IMR-90 (cell line): ENCODE measurements around the gene NEFH. TPM values are rescaled to one million over a fixed set of nuclear protein-coding genes. Genes with fewer than 3 reads are reported as not detected.

Experiments used
- ATAC-seq: fragments of 200-7000 bp; cut with Tn5 transposase; 2 replicates; pipeline ENCODE4 v1.9.1; 2020; ENCODE audit warnings: low read depth, mild to moderate bottlenecking, moderate library complexity
- BruUV-seq: library from RNA; stranded (reverse); fragments of 400-500 nt; replicated peaks from 2 replicates; lab custom pipeline; 2021; lab: Mats Ljungman, UMichigan
- CTCF ChIA-PET: fragments of 300-600 bp; formaldehyde crosslinking; extraction: SDS; loops from one replicate; lab custom pipeline; 2021; ENCODE audit warnings: antibody characterized with exemption; lab: Yijun Ruan, JAX
- POLR2A ChIA-PET: fragments of 300-600 bp; sonication (Branson Sonifier 250); formaldehyde crosslinking; loops from one replicate; lab custom pipeline; 2022; ENCODE audit warnings: antibody characterized with exemption; ENCODE audit not compliant: unreplicated experiment; lab: Charles Lee
- DNase-seq: peaks from one replicate; pipeline ENCODE4 v3.0.0; 2013
- H2AFZ ChIP-seq: replicated peaks from 2 replicates; pipeline ENCODE3; 2013; ENCODE audit warnings: low read length, mild to moderate bottlenecking; ENCODE audit not compliant: poor library complexity
- H2AK5ac ChIP-seq: 2 replicates; pipeline ENCODE4 v1.6.1; 2013; ENCODE audit warnings: low read depth, low read length, inconsistent platforms
- H2AK9ac ChIP-seq: replicated peaks from 2 replicates; pipeline ENCODE3; 2013; ENCODE audit warnings: mild to moderate bottlenecking, low read depth, low read length, moderate library complexity; ENCODE audit not compliant: poor library complexity
- H2BK120ac ChIP-seq: 2 replicates; pipeline ENCODE4 v1.6.1; 2013; ENCODE audit warnings: low read depth, low read length, inconsistent platforms
- H2BK15ac ChIP-seq: 3 replicates; pipeline ENCODE4 v1.6.1; 2013; ENCODE audit warnings: low read depth, low read length, inconsistent platforms
- H2BK20ac ChIP-seq: 2 replicates; pipeline ENCODE4 v1.6.1; 2013; ENCODE audit warnings: low read depth, mild to moderate bottlenecking, inconsistent platforms, low read length, moderate library complexity
- H2BK5ac ChIP-seq: 2 replicates; pipeline ENCODE4 v1.6.1; 2013; ENCODE audit warnings: mild to moderate bottlenecking, low read depth, low read length, inconsistent platforms; ENCODE audit not compliant: poor library complexity, severe bottlenecking
- H3K14ac ChIP-seq: replicated peaks from 2 replicates; pipeline ENCODE4 v1.6.1; 2013; ENCODE audit warnings: low read depth, low read length, inconsistent platforms
- H3K18ac ChIP-seq: 2 replicates; pipeline ENCODE4 v1.6.1; 2013; ENCODE audit warnings: low read depth, low read length, control low read depth
- H3K23ac ChIP-seq: 2 replicates; pipeline ENCODE4 v1.6.1; 2013; ENCODE audit warnings: low read depth, low read length, inconsistent platforms
- H3K27ac ChIP-seq: 2 replicates; pipeline ENCODE4 v1.5.1; 2013; ENCODE audit warnings: mild to moderate bottlenecking, control low read depth, low read length; ENCODE audit not compliant: insufficient read depth
- H3K27me3 ChIP-seq: 2 replicates; pipeline ENCODE4 v1.6.1; 2013; ENCODE audit warnings: low read length; ENCODE audit not compliant: control insufficient read depth, insufficient read depth
- H3K36me3 ChIP-seq: 2 replicates; pipeline ENCODE4 v1.6.1; 2013; ENCODE audit warnings: low read length, mixed read lengths; ENCODE audit not compliant: control insufficient read depth, insufficient read depth
- H3K4ac ChIP-seq: 2 replicates; pipeline ENCODE4 v1.6.1; 2013; ENCODE audit warnings: low read depth, low read length, inconsistent platforms
- H3K4me1 ChIP-seq: 2 replicates; pipeline ENCODE4 v1.6.1; 2013; ENCODE audit warnings: low read length, mixed read lengths; ENCODE audit not compliant: control insufficient read depth, insufficient read depth
- H3K4me2 ChIP-seq: 2 replicates; pipeline ENCODE4 v1.6.1; 2013; ENCODE audit warnings: low read depth, mild to moderate bottlenecking, control low read depth, low read length, moderate library complexity
- H3K4me3 ChIP-seq: 2 replicates; pipeline ENCODE4 v1.5.1; 2013; ENCODE audit warnings: low read depth, mild to moderate bottlenecking, control low read depth, low read length, moderate library complexity; ENCODE audit not compliant: insufficient read depth
- H3K56ac ChIP-seq: 2 replicates; pipeline ENCODE4 v1.6.1; 2013; ENCODE audit warnings: low read length, inconsistent platforms; ENCODE audit not compliant: insufficient read depth; ENCODE audit errors: extremely low read depth
- H3K79me1 ChIP-seq, 2 experiments: 2 replicates each; pipeline ENCODE4 v1.6.1; 2013; ENCODE audit warnings: low read length in 2 of 2, inconsistent platforms in 1 of 2, low read depth in 1 of 2
- H3K9ac ChIP-seq: 2 replicates; pipeline ENCODE4 v1.6.1; 2013; ENCODE audit warnings: low read depth, low read length, control low read depth
- H3K9me1 ChIP-seq: 2 replicates; pipeline ENCODE4 v1.6.1; 2013; ENCODE audit warnings: low read length, inconsistent platforms; ENCODE audit not compliant: insufficient read depth
- H3K9me3 ChIP-seq: 2 replicates; pipeline ENCODE4 v1.6.1; 2013; ENCODE audit warnings: low read length; ENCODE audit not compliant: control insufficient read depth, insufficient read depth
- H4K20me1 ChIP-seq: 2 replicates; pipeline ENCODE4 v1.6.1; 2013; ENCODE audit warnings: low read length, inconsistent platforms; ENCODE audit not compliant: insufficient read depth
- H4K5ac ChIP-seq: 2 replicates; pipeline ENCODE4 v1.6.1; 2013; ENCODE audit warnings: mild to moderate bottlenecking, low read depth, low read length, control low read depth
- H4K8ac ChIP-seq, 2 experiments: 2 replicates each; pipeline ENCODE4 v1.6.1; 2013; ENCODE audit warnings: low read depth in 2 of 2, low read length in 2 of 2, control low read depth in 1 of 2, inconsistent platforms in 1 of 2
- H4K91ac ChIP-seq: 2 replicates; pipeline ENCODE4 v1.6.1; 2013; ENCODE audit warnings: low read depth, low read length, inconsistent platforms; ENCODE audit not compliant: insufficient read depth
- BHLHE40 ChIP-seq: fragments of 150-350 bp; IDR thresholded peaks from 2 replicates; pipeline ENCODE4 v1.6.1; 2016; ENCODE audit warnings: mild to moderate bottlenecking, low read depth, low read length
- CEBPB ChIP-seq: IDR thresholded peaks from 2 replicates; pipeline ENCODE4 v1.6.1; 2012; ENCODE audit warnings: low read depth, low read length, improper control_type of control experiment
- CHD1 ChIP-seq: IDR thresholded peaks from 2 replicates; pipeline ENCODE4 v1.6.1; 2012; ENCODE audit warnings: low read depth, low read length, improper control_type of control experiment
- CTCF ChIP-seq: conservative IDR thresholded peaks from 2 replicates; pipeline ENCODE4 v1.5.1; 2012; ENCODE audit warnings: mild to moderate bottlenecking, low read depth, low read length, improper control_type of control experiment
- FOS ChIP-seq: fragments of 150-350 bp; IDR thresholded peaks from 2 replicates; pipeline ENCODE4 v1.6.1; 2016; ENCODE audit warnings: low read depth, low read length
- MAFK ChIP-seq: IDR thresholded peaks from 2 replicates; pipeline ENCODE4 v1.6.1; 2012; ENCODE audit warnings: low read depth, low read length, improper control_type of control experiment
- MAZ ChIP-seq: IDR thresholded peaks from 2 replicates; pipeline ENCODE4 v1.6.1; 2012; ENCODE audit warnings: low read depth, mild to moderate bottlenecking, low read length, improper control_type of control experiment, moderate library complexity, borderline replicate concordance
- MXI1 ChIP-seq: IDR thresholded peaks from 2 replicates; pipeline ENCODE4 v1.6.1; 2012; ENCODE audit warnings: low read depth, mild to moderate bottlenecking, low read length, moderate library complexity, borderline replicate concordance
- NFE2L2 ChIP-seq: fragments of 150-350 bp; IDR thresholded peaks from 2 replicates; pipeline ENCODE4 v1.6.1; 2016; ENCODE audit warnings: low read depth, mild to moderate bottlenecking, low read length
- POLR2A ChIP-seq: IDR thresholded peaks from 2 replicates; pipeline ENCODE4 v1.6.1; 2012; ENCODE audit warnings: mild to moderate bottlenecking, low read depth, low read length
- RAD21 ChIP-seq: IDR thresholded peaks from 2 replicates; pipeline ENCODE4 v1.6.1; 2012; ENCODE audit warnings: low read length, improper control_type of control experiment
- RCOR1 ChIP-seq: IDR thresholded peaks from 2 replicates; pipeline ENCODE4 v1.6.1; 2012; ENCODE audit warnings: mild to moderate bottlenecking, low read length, improper control_type of control experiment; ENCODE audit not compliant: insufficient replicate concordance
- RFX5 ChIP-seq: IDR thresholded peaks from 2 replicates; pipeline ENCODE4 v1.8.0; 2012; ENCODE audit warnings: low read depth, mild to moderate bottlenecking, low read length, moderate library complexity
- SMC3 ChIP-seq: fragments of 150-350 bp; IDR thresholded peaks from 2 replicates; pipeline ENCODE4 v1.6.1; 2016; ENCODE audit warnings: low read depth, mild to moderate bottlenecking, antibody characterized with exemption, low read length, moderate library complexity
- USF2 ChIP-seq: fragments of 150-350 bp; IDR thresholded peaks from 2 replicates; pipeline ENCODE4 v1.6.1; 2017; ENCODE audit warnings: mild to moderate bottlenecking, antibody characterized with exemption, low read length, low read depth
- WGBS, 2 experiments: methylation state at CpG; one replicate each; pipeline versions ENCODE4 v1.1.5 to v1.1.7; 2013; ENCODE audit warnings: missing lambda C conversion rate in 2 of 2; ENCODE audit not compliant: insufficient read length in 1 of 2; ENCODE audit errors: extremely low coverage in 2 of 2; 5-methylcytosine and 5-hydroxymethylcytosine counted together
- dilution Hi-C: fragments of 300-500 bp; cut with HindIII; formaldehyde crosslinking; loops from one replicate; pipeline ENCODE4 v1.14.3; 2018; ENCODE audit warnings: low sequenced_read_pairs; ENCODE audit not compliant: unreplicated experiment
- in situ Hi-C: fragments of 300-500 bp; cut with MboI; formaldehyde crosslinking; loops from 3 replicates; pipeline ENCODE4 v1.14.3; 2019; ENCODE audit warnings: low sequenced_read_pairs, inconsistent platforms, mixed read lengths
- intact Hi-C: fragments of 100-400 bp; cut with micrococcal nuclease; formaldehyde crosslinking; loops from 2 replicates; pipeline ENCODE4 v1.10.0; 2022
- polyA plus RNA-seq, 3 experiments: library from polyadenylated mRNA; depleted of rRNA; stranded (reverse); fragments of >200 nt; gene quantifications; 2 replicates each; pipeline ENCODE4 v1.2.3, GENCODE V29; 2012; ENCODE audit warnings: low replicate concordance in 1 of 3
- total RNA-seq: library from RNA; depleted of rRNA; stranded (reverse); fragments of >200 nt; gene quantifications from 2 replicates; pipeline ENCODE4 v1.2.3, GENCODE V29; 2012
- TF ChIP-seq, protein P1 (sequence below): fragments of 150-350 bp; IDR thresholded peaks from 2 replicates; pipeline ENCODE4 v1.6.1; 2016; ENCODE audit warnings: low read depth, mild to moderate bottlenecking, low read length, moderate library complexity, borderline replicate concordance

The NEFH gene
- total and polyA plus RNA-seq, 2 of the 4 experiments (the other 2 are of a cell fraction), result 1.3 to 2.9 TPM

DNA sequence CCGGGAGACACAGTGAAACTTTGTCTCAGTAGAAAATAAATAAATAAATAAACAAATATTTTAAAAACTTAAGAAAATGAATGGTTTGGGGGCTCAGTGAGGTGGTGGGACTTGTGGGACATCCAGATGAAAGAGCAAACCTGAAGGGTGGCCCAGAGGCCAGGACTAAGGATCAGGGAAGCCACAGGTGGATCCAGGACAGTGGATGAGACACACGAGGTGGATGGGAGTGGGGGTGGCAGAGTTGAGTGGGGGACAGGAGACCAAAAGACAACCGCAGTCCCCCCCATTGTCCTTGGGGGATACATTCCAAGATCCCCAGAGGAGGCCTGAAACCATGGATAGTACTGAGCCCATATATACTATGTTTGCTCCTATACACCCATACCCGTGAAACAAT is 34.5 kb upstream of the NEFH start:
- ChIA-PET CTCF (no interaction called here), POLR2A (no interaction called here)
- H3K9me3 ChIP-seq, result no peaks in the 10 kb centered on the region
- no peak overlapping the region for H2BK5ac ChIP-seq
- no peak overlapping the region for H3K56ac ChIP-seq
- H3K4me1 ChIP-seq, result no peaks in the 10 kb centered on the region; the same call in 1 of the 2 replicates
- intact Hi-C loops (no loop called here), dilution Hi-C loops (no loop called here), in situ Hi-C loops (no loop called here)
- no peaks in the 10 kb centered on the region for H4K20me1 ChIP-seq
- H3K36me3 ChIP-seq, result no peaks in the 10 kb centered on the region
- H3K23ac ChIP-seq, result no peak overlapping the region
- no peak overlapping the region for H2AFZ ChIP-seq
- H3K18ac ChIP-seq, result no peak overlapping the region
- H3K9ac ChIP-seq, result no peak overlapping the region
- no peak overlapping the region for H3K27ac ChIP-seq
- peaks cover 21% of the 10 kb centered on the region for H3K27me3 ChIP-seq
- H3K14ac ChIP-seq, result no peak overlapping the region
- no peak overlapping the region for H3K4me3 ChIP-seq
- no peak for DNase-seq
- H2AK9ac ChIP-seq, result no peak overlapping the region
- H4K8ac ChIP-seq, result no peak overlapping the region
- H3K4me2 ChIP-seq, result no peak overlapping the region
- H4K91ac ChIP-seq, result no peak overlapping the region
- no peaks in the 10 kb centered on the region for H3K79me1 ChIP-seq
- H2AK5ac ChIP-seq, result no peak overlapping the region
- 100% methylated on average over 1 of the region's 4 CpGs; no CpG with 5 or more reads in 1 of the 2 experiments for WGBS, 2 experiments
- no peaks in the 10 kb centered on the region for H3K9me1 ChIP-seq
- H4K5ac ChIP-seq, result no peak overlapping the region
- no peak overlapping the region for H3K4ac ChIP-seq
- no TSS peak for BruUV-seq
- no peak overlapping the region for H2BK120ac ChIP-seq
- no peak for ATAC-seq
- TF ChIP-seq, protein P1, sequence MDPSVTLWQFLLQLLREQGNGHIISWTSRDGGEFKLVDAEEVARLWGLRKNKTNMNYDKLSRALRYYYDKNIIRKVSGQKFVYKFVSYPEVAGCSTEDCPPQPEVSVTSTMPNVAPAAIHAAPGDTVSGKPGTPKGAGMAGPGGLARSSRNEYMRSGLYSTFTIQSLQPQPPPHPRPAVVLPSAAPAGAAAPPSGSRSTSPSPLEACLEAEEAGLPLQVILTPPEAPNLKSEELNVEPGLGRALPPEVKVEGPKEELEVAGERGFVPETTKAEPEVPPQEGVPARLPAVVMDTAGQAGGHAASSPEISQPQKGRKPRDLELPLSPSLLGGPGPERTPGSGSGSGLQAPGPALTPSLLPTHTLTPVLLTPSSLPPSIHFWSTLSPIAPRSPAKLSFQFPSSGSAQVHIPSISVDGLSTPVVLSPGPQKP, result no peak
- TF ChIP-seq RAD21 (no peak), RCOR1 (no peak), BHLHE40 (no peak), CEBPB (no peak), USF2 (no peak), POLR2A (no peak), CHD1 (no peak), FOS (no peak), RFX5 (no peak), NFE2L2 (no peak), CTCF (no peak), MXI1 (no peak), MAFK (no peak), SMC3 (no peak), MAZ (no peak)
- no peak overlapping the region for H2BK20ac ChIP-seq
- H2BK15ac ChIP-seq, result no peak overlapping the region
